ENCODE measurements around the gene HJURP.

- no peak for TF ChIP-seq CTCF (IDR thresholded peaks at IDR 0.05; ENCODE audit: insufficient read depth, low read length)
- TF ChIP-seq POLR2AphosphoS5 (IDR thresholded peaks at IDR 0.05; ENCODE audit: low read depth) = no peak
These were observed 46.1 kb downstream of the HJURP start for GRCh38 chr2:233807966-233808935.
